K562 (cell line): Measurements from ENCODE around the gene LRRC4C. TPM values are rescaled to one million over a fixed set of nuclear protein-coding genes. Genes with fewer than 3 reads are reported as not detected.

Source experiments
- ATAC-seq: fragments of 200-7000 bp; cut with Tn5 transposase; 3 replicates; pipeline ENCODE4 v1.9.1; 2020; ENCODE audit warnings: moderate library complexity
- BruUV-seq: library from RNA; stranded (reverse); fragments of 400-500 nt; replicated peaks from 2 replicates; lab custom pipeline; 2021; lab: Mats Ljungman, UMichigan
- CTCF ChIA-PET: fragments of 300-600 bp; formaldehyde crosslinking; extraction: SDS; loops from one replicate; lab custom pipeline; 2021; ENCODE audit warnings: low intra/inter-chr PET ratio; lab: Yijun Ruan, JAX
- POLR2A ChIA-PET: fragments of 300-600, 350-650 bp; sonication (Branson Sonifier 250); formaldehyde crosslinking; extraction: SDS; loops from one replicate; lab custom pipeline; 2021; ENCODE audit warnings: antibody characterized with exemption, inconsistent platforms; lab: Yijun Ruan, JAX
- DNase-seq, 4 experiments: peaks; one replicate each; pipeline versions ENCODE4 v3.0.0 to v3.0.0-alpha.2; 2011 to 2018; ENCODE audit warnings: low spot score in 3 of 4, mixed read lengths in 3 of 4; ENCODE audit errors: extremely low read depth in 1 of 4
- FAIRE-seq: peaks from 2 replicates; lab custom pipeline; 2011; peaks lifted over from hg19 to GRCh38; lab: Jason Lieb, UNC
- H2AFZ ChIP-seq: 2 replicates; pipeline ENCODE4 v1.6.0; 2011; ENCODE audit warnings: low read depth, low read length, control low read depth, inconsistent platforms
- H3K27ac ChIP-seq: fragments of 200-600 bp; 3 replicates; pipeline ENCODE4 v1.8.0; 2011; ENCODE audit warnings: low read depth, mild to moderate bottlenecking, control low read depth, inconsistent platforms, low read length, moderate library complexity, mixed read lengths; ENCODE audit errors: extremely low read depth
- H3K27me3 ChIP-seq, 2 experiments: fragments of 300-600 bp in 1 of 2; 2 replicates in 1 of 2; 3 replicates in 1 of 2; pipeline versions ENCODE4 v1.6.0 to v1.8.0; 2011; ENCODE audit warnings: inconsistent platforms in 2 of 2, low read length in 2 of 2, mild to moderate bottlenecking in 1 of 2, mixed read lengths in 1 of 2, moderate library complexity in 1 of 2; ENCODE audit not compliant: control insufficient read depth in 2 of 2, insufficient read depth in 2 of 2
- H3K36me3 ChIP-seq: fragments of 300-600 bp; 3 replicates; pipeline ENCODE4 v1.8.0; 2011; ENCODE audit warnings: mild to moderate bottlenecking, low read length, inconsistent platforms; ENCODE audit not compliant: control insufficient read depth, insufficient read depth
- H3K4me1 ChIP-seq, 2 experiments: fragments of 200-600 bp in 1 of 2; replicated peaks in 1 of 2; 2 replicates in 1 of 2; 3 replicates in 1 of 2; pipeline versions ENCODE4 v1.5.1 to v1.8.0; 2011; ENCODE audit warnings: inconsistent platforms in 2 of 2, low read length in 2 of 2, mild to moderate bottlenecking in 1 of 2, mixed read lengths in 1 of 2, moderate library complexity in 1 of 2; ENCODE audit not compliant: control insufficient read depth in 2 of 2, insufficient read depth in 2 of 2
- H3K4me2 ChIP-seq: 2 replicates; pipeline ENCODE4 v1.6.1; 2011; ENCODE audit warnings: low read length, control low read depth, inconsistent platforms, mixed read lengths; ENCODE audit not compliant: insufficient read depth
- H3K4me3 ChIP-seq: fragments of 200-600 bp; sonication (generic), shearing (Covaris generic); 2 replicates; pipeline ENCODE4 v1.5.1; 2016; ENCODE audit warnings: control low read depth, inconsistent platforms
- H3K79me2 ChIP-seq: fragments of 200-600 bp; 3 replicates; pipeline ENCODE4 v1.8.0; 2011; ENCODE audit warnings: low read length, inconsistent platforms; ENCODE audit not compliant: control insufficient read depth, insufficient read depth
- H3K9ac ChIP-seq, 2 experiments: 2 replicates each; pipeline versions ENCODE4 v1.6.0 to v1.6.1; 2011; ENCODE audit warnings: low read depth in 2 of 2, low read length in 2 of 2, control low read depth in 1 of 2, inconsistent platforms in 1 of 2, mild to moderate bottlenecking in 1 of 2, mixed read lengths in 1 of 2; ENCODE audit not compliant: insufficient read depth in 1 of 2
- H3K9me1 ChIP-seq: one replicate; pipeline ENCODE4 v1.6.0; 2011; ENCODE audit warnings: inconsistent platforms, mild to moderate bottlenecking, low read length, moderate library complexity; ENCODE audit not compliant: control insufficient read depth, insufficient read depth
- H3K9me3 ChIP-seq: replicated peaks from 2 replicates; pipeline ENCODE4 v1.5.1; 2011; ENCODE audit warnings: low read depth, low read length, inconsistent platforms; ENCODE audit not compliant: control insufficient read depth, insufficient read depth
- H4K20me1 ChIP-seq: replicated peaks from 2 replicates; pipeline ENCODE4 v1.6.1; 2011; ENCODE audit warnings: low read length, inconsistent platforms, mixed read lengths; ENCODE audit not compliant: control insufficient read depth, insufficient read depth
- DNMT1 ChIP-seq: fragments of 450-650 bp; IDR thresholded peaks from 2 replicates; pipeline ENCODE4 v1.6.1; 2016; ENCODE audit warnings: antibody characterized with exemption, mild to moderate bottlenecking
- FOXK2 ChIP-seq, 2 experiments: fragments of 450-650 bp; IDR thresholded peaks in 1 of 2; conservative IDR thresholded peaks in 1 of 2; 2 replicates each; pipeline ENCODE4 v1.6.1; 2016; ENCODE audit warnings: low read depth in 2 of 2, mild to moderate bottlenecking in 1 of 2
- HNRNPK ChIP-seq: fragments of 200-400 bp; formaldehyde crosslinking; IDR thresholded peaks from one replicate; pipeline ENCODE4 v1.6.1; 2018; ENCODE audit warnings: mild to moderate bottlenecking, low read depth, low read length; ENCODE audit not compliant: poor library complexity, severe bottlenecking
- HSF4 ChIP-seq: fragments of 250-450 bp; sonication (Bioruptor Pico); IDR thresholded peaks from 2 replicates; pipeline ENCODE4 v2.1.2; 2022; ENCODE audit warnings: mild to moderate bottlenecking, moderate library complexity, borderline replicate concordance
- KAT8 ChIP-seq: fragments of 450-650 bp; IDR thresholded peaks from 2 replicates; pipeline ENCODE4 v1.6.1; 2016; ENCODE audit warnings: low read depth, mild to moderate bottlenecking
- KHSRP ChIP-seq: fragments of 450-650 bp; IDR thresholded peaks from 2 replicates; pipeline ENCODE4 v1.6.1; 2017
- MCM7 ChIP-seq, 2 experiments: fragments of 450-650 bp; IDR thresholded peaks; 2 replicates each; pipeline ENCODE4 v1.6.1; 2016 to 2018
- MNT ChIP-seq, 2 experiments: fragments of 450-650 bp; conservative IDR thresholded peaks; 2 replicates each; pipeline ENCODE4 v1.6.1; 2017; ENCODE audit warnings: mild to moderate bottlenecking in 2 of 2, moderate library complexity in 2 of 2
- NEUROD1 ChIP-seq: fragments of 150-350 bp; IDR thresholded peaks from 2 replicates; pipeline ENCODE4 v1.6.1; 2014; ENCODE audit warnings: borderline replicate concordance, low read length, low read depth; ENCODE audit not compliant: partially characterized antibody
- POLR2A ChIP-seq: fragments of 450-650 bp; conservative IDR thresholded peaks from 2 replicates; pipeline ENCODE4 v1.6.1; 2016
- RBM25 ChIP-seq: fragments of 200-400 bp; formaldehyde crosslinking; IDR thresholded peaks from 2 replicates; pipeline ENCODE4 v1.6.1; 2018; ENCODE audit warnings: low read length, low read depth, moderate library complexity; ENCODE audit not compliant: severe bottlenecking
- SETDB1 ChIP-seq: IDR thresholded peaks from one replicate; pipeline ENCODE4 v1.6.1; 2012; ENCODE audit warnings: low read length, control low read depth, inconsistent platforms
- TEAD4 ChIP-seq, 2 experiments: sonication (generic) in 1 of 2; formaldehyde crosslinking in 1 of 2; IDR thresholded peaks; 2 replicates each; pipeline versions ENCODE4 v1.6.1 to v1.8.0; 2012 to 2022; ENCODE audit warnings: borderline replicate concordance in 1 of 2, inconsistent platforms in 1 of 2, low read length in 1 of 2, mild to moderate bottlenecking in 1 of 2, missing genetic modification reagents in 1 of 2
- ZBTB8A ChIP-seq: fragments of 450-650 bp; IDR thresholded peaks from 2 replicates; pipeline ENCODE4 v1.6.1; 2018; ENCODE audit warnings: mild to moderate bottlenecking, moderate library complexity; ENCODE audit not compliant: partially characterized antibody
- ZBTB9 ChIP-seq: fragments of 450-650 bp; formaldehyde crosslinking; IDR thresholded peaks from 2 replicates; pipeline ENCODE4 v1.4.0; 2020; ENCODE audit warnings: mild to moderate bottlenecking, moderate library complexity
- ZKSCAN1 ChIP-seq: fragments of 150-350 bp; IDR thresholded peaks from 2 replicates; pipeline ENCODE4 v1.6.1; 2016; ENCODE audit warnings: low read depth, low read length
- ZNF175 ChIP-seq: fragments of 200-800 bp; sonication (Bioruptor generic); IDR thresholded peaks from 2 replicates; pipeline ENCODE4 v1.6.1; 2016; ENCODE audit warnings: low read depth, mild to moderate bottlenecking, missing genetic modification characterization, missing compliant biosample characterization
- ZNF316 ChIP-seq: fragments of 450-650 bp; IDR thresholded peaks from 2 replicates; pipeline ENCODE4 v1.6.1; 2016
- WGBS: fragments of 100-300 bp; shearing (Covaris generic); methylation state at CpG from one replicate; pipeline ENCODE4 v1.1.6; 2016; ENCODE audit warnings: low coverage, mixed read lengths; ENCODE audit not compliant: insufficient coverage; ENCODE audit errors: missing lambda C conversion rate; 5-methylcytosine and 5-hydroxymethylcytosine counted together
- in situ Hi-C: fragments of 300-500 bp; cut with MboI; formaldehyde crosslinking; loops from 4 replicates; pipeline ENCODE4 v1.15.0; 2018; ENCODE audit warnings: inconsistent platforms, mixed read lengths
- intact Hi-C: fragments of 100-400 bp; cut with micrococcal nuclease; formaldehyde crosslinking; loops from 2 replicates; pipeline ENCODE4 v1.14.2; 2022
- polyA plus RNA-seq, 8 experiments: library from polyadenylated mRNA; depleted of rRNA in 4 of 8; stranded (reverse) in 5 of 8; unstranded in 3 of 8; fragments of >200 nt; fragmentation: Nextera tagmentation in 2 of 8; fragmentation: Illumina TruSeq in 1 of 8; extraction: Ambion mirVana in 2 of 8; extraction: Trizol in 1 of 8; gene quantifications; 2 replicates each; pipeline versions ENCODE4 v1.2.1 to v1.2.3, GENCODE V29; 2011 to 2014; ENCODE audit warnings: inconsistent platforms in 1 of 8, missing spikeins in 1 of 8
- total RNA-seq, 7 experiments: library from RNA; depleted of rRNA in 6 of 7; stranded (reverse); fragments of >200 nt in 6 of 7; fragmentation: Illumina TruSeq in 2 of 7; extraction: Trizol in 2 of 7; gene quantifications; 2 replicates each; pipeline versions ENCODE4 v1.2.1 to v1.2.3, GENCODE V29; 2011 to 2021; ENCODE audit warnings: low replicate concordance in 1 of 7
- TF ChIP-seq, protein P1 (sequence below): IDR thresholded peaks from 2 replicates; pipeline ENCODE4 v1.6.1; 2011; ENCODE audit warnings: borderline replicate concordance, low read depth, mild to moderate bottlenecking, moderate library complexity, low read length; ENCODE audit not compliant: insufficient read depth, poor library complexity, severe bottlenecking

Gene LRRC4C
- total and polyA plus RNA-seq, 9 of the 15 experiments (the other 6 are each of a cell fraction or from before 2014, with no cell fraction given) = not detected

DNA sequence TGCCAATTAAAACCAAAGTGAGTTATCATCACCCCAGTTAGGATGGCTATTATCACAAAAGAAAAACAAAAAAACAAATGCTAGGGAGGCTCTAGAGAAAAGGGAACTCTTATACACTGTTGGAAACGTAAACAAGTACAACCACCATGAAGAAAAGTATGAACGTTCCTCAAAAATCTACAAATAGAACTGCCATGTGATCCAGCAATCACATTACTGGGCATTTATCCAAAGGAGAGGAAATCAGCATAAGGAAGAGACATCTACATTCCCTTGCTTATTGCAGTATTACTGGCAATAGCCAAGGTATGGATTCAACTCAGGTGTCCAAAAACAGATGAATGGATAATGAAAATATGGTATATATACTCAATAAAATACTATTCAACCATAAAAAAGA lies 1145.1 kb downstream of the LRRC4C start:
- no TSS peak for BruUV-seq
- no peak for ATAC-seq
- ChIA-PET POLR2A (no interaction called here), CTCF (no interaction called here)
- no peak for FAIRE-seq
- H3K4me1 ChIP-seq = no peaks in the 10 kb centered on the region
- no peaks in the 10 kb centered on the region for H4K20me1 ChIP-seq
- in situ Hi-C loops = no loop called here
- H3K27ac ChIP-seq = no peak overlapping the region
- no peaks in the 10 kb centered on the region for H3K36me3 ChIP-seq
- no peaks in the 10 kb centered on the region for H3K9me3 ChIP-seq
- intact Hi-C loops = no loop called here
- no peak for DNase-seq
- H3K4me2 ChIP-seq = no peak overlapping the region
- H3K79me2 ChIP-seq = no peaks in the 10 kb centered on the region
- H3K9me1 ChIP-seq = no peaks in the 10 kb centered on the region
- 0% methylated on average over 2 of the region's 2 CpGs for WGBS
- H3K9ac ChIP-seq = no peak overlapping the region
- no peaks in the 10 kb centered on the region for H3K27me3 ChIP-seq
- H3K4me3 ChIP-seq = no peak overlapping the region
- TF ChIP-seq SETDB1 = no peak
- TF ChIP-seq HSF4 (CRISPR knock-in tag) = no peak
- TF ChIP-seq, protein P1, sequence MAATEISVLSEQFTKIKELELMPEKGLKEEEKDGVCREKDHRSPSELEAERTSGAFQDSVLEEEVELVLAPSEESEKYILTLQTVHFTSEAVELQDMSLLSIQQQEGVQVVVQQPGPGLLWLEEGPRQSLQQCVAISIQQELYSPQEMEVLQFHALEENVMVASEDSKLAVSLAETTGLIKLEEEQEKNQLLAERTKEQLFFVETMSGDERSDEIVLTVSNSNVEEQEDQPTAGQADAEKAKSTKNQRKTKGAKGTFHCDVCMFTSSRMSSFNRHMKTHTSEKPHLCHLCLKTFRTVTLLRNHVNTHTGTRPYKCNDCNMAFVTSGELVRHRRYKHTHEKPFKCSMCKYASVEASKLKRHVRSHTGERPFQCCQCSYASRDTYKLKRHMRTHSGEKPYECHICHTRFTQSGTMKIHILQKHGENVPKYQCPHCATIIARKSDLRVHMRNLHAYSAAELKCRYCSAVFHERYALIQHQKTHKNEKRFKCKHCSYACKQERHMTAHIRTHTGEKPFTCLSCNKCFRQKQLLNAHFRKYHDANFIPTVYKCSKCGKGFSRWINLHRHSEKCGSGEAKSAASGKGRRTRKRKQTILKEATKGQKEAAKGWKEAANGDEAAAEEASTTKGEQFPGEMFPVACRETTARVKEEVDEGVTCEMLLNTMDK = no peak
- no peak for TF ChIP-seq NEUROD1
- no peak for TF ChIP-seq ZNF175 (CRISPR knock-in tag)
- TF ChIP-seq MCM7 (IDR thresholded peaks at IDR 0.05) = no peak
- TF ChIP-seq ZKSCAN1 = no peak
- no peak for TF ChIP-seq DNMT1
- TF ChIP-seq RBM25 = no peak
- no peak for TF ChIP-seq FOXK2 (conservative IDR thresholded peaks at IDR 0.05 in 1 of 2, IDR thresholded peaks at IDR 0.05 in 1 of 2; ENCODE audit: low read depth in 2 of 2)
- no peak for TF ChIP-seq ZNF316
- TF ChIP-seq POLR2A = no peak
- TF ChIP-seq MNT (conservative IDR thresholded peaks at IDR 0.05) = no peak
- no peak for TF ChIP-seq ZBTB9 (CRISPR knock-in tag)
- no peak for TF ChIP-seq TEAD4 (IDR thresholded peaks at IDR 0.05; ENCODE audit: low read length)
- no peak for TF ChIP-seq TEAD4 (CRISPR knock-in tag; IDR thresholded peaks at IDR 0.05; ENCODE audit: borderline replicate concordance)
- no peak for TF ChIP-seq KAT8
- TF ChIP-seq ZBTB8A = no peak
- TF ChIP-seq HNRNPK = no peak
- no peak for TF ChIP-seq KHSRP
- H2AFZ ChIP-seq = no peak overlapping the region
